NCI-H187 treated with DMSO at 0.1 percent for 48 hours (cell line): ENCODE results near the gene EVL.

Experiments used
- DNase-seq: peaks from one replicate; lab custom pipeline; 2025; lab: John Stamatoyannopoulos, UW

Gene EVL

DNA sequence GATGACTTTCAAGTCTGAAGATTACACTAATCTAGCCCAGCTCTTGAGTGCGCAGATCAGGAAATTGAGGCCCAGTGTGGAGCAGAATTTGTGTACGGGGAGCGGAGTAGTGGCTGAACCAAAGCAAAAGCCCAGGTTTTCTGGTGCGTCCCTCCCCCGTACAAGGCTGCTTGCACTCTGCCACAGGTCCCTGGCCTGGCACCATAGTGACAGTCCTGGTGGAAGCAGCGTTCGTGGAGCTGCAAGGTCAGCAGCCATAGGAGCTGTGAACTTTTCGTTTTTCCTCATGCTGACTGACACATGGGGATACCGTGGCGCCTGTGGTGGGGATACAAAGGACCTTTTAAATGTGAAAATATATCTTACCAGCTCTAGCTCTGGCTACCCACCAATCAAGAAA lies 1.7 kb downstream of the EVL start:
- DNase-seq = no peak

GRCh38 chr14:100067481-100067880 lies 2.3 kb downstream of the EVL start:
- no peak for DNase-seq

DNA sequence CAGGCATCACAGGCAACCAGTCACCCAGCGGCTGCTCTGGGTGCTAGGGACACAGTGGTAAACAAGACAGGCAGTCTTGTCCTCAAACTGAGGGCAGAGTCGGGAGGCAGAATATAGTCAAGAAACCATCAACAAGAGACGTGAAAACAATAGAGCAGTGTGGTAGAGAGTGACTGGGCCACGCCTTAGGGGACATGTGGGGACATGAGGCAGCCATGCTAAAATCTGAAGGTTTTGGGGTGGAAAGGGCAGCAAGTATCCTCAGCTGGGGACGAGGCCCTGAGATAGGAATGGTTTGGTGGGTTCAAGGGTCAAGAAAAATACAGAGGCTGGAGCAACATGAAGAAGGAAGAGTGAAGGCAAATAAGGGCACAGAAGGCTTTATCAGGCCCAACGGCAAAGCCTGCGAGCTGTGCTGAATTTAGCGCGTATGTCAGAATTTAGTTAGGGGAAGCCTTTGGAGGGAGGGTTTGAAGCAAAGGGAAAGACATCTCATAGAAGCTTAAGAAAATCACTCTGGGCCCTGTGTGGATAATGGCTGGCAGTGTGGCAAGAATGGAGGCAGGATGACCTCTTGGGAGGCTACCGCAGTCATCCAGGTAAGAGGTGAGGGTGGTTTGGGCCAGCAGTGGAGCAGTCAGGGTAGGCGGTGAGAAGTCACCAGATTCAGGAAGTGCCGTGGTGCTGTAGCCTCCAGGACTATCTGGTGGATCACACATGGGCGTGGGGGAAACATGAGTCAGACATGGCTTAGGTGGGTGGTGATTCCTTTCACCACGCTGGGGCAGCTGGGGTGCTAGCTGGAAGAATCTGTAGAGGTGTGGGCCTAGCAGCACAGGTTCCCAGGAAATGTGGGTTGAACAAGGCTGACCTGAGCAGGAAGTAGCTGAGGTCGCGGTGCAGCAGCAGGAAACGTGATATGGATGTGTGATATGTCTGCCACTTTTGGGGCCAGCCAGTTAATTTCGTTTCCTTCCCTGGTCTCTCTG lies 3.0 kb downstream of the EVL start:
- DNase-seq = no peak

DNA sequence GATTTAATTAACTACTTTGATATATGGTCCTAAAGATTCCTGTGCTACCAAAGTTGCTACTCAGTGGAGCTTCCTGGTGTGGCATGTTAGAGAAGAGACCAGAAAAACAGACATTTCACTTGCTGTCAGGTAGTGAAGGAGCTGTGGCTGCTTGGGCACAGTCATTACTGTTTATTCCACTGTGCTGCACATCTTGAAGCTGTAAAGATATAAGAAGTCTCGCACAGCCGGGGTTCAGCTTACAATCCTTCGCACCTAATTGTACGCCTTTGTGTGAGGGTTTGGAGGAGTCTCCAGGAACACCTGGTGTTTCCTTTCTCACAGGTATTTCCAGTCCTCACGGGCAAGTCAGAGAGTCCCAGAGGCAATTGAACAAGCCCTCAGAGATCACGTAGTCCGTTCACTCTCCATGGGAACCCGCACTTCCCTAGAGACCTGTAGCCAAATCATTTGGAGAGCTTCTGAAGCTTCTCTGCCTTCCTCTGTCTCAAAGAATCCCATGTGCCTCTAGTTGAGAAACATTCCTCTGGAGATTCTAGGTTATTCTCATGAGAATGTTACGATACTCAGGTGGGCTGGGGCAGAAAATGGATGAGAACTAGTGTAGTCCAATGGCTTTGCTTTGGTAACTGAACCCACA lies 4.1 kb downstream of the EVL start:
- no peak for DNase-seq

GRCh38 chr14:100070310-100070709 lies 5.1 kb downstream of the EVL start:
- DNase-seq = no peak

- no peak for DNase-seq
Measured at GRCh38 chr14:100071545-100071944, 6.3 kb downstream of the EVL start.

- DNase-seq = no peak
Measured at GRCh38 chr14:100072783-100073346, 7.6 kb downstream of the EVL start.

GRCh38 chr14:100073576-100074430 lies 8.6 kb downstream of the EVL start:
- DNase-seq = no peak

DNA sequence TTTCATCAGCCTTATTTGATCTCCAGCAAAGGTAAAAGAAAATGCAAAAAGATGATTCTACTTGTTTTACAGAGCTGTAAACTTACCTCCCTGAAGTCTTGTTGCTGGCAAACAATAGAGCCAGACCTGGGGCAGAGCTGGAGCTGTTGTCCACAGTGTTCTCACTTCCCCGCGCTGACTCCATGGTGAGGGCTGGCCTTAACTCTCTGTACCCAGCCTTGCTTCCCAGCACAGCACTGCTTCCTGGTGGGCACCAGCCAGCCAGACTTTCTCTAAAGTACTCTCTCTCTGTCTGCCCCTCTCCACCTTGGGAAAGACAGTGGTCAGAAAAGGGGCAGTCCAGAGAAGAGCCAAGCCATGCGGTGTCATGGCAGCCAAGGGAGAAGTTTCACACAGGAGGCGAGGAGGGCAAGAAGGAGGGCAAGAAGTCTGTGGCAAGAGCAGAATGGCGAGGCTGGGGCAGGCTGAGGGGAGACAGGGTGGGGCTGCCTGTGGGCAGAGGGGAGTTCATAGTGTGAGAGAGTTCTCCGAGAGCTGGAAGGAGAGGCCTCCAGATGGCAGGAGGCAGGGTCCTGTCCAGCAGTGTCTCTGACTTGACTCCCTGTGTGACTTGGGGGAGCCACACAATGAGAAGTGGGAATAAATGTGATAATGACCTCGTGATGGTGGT lies 9.3 kb downstream of the EVL start:
- no peak for DNase-seq

DNA sequence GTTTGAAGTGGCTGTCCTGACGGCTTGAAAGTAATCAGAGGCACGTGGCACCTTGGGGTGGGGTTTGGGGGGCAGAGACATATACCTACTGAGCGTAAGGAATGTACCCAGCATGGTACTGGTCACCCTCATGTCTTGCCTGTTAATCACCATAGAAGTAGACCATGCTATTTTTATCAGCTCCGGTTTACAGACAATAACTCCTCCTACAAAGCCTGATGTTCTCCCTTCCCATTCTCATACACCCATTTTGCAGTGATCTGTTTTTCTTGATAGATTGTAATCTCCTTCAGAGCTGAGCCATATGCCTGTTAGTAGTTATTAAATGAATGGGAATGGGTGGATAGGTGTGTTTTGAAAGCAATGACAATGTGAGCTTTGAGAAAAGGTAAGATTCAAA lies 10.5 kb downstream of the EVL start:
- no peak for DNase-seq

- DNase-seq = no peak
Measured at GRCh38 chr14:100076133-100076532, 10.9 kb downstream of the EVL start.

GRCh38 chr14:100076606-100077005 lies 11.4 kb downstream of the EVL start:
- no peak for DNase-seq

DNA sequence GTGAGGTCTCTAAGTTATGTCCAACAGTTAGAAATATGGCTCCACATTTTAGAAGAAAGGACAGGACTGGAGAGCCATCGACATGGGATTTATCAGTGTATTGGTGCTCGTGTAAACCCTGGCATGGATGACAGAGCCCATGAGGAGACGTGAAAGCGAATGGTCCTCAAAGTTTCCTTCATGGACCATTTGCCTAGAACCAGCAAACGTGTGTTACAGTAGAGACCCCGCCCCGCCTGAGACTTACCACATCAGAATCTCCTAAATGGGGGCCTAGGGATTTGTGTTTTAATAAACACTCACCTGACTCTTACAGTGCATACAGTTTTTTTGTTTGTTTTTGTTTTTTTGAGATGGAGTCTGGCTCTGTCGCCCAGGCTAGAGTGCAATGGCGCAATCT lies 12.2 kb downstream of the EVL start:
- no peak for DNase-seq

DNA sequence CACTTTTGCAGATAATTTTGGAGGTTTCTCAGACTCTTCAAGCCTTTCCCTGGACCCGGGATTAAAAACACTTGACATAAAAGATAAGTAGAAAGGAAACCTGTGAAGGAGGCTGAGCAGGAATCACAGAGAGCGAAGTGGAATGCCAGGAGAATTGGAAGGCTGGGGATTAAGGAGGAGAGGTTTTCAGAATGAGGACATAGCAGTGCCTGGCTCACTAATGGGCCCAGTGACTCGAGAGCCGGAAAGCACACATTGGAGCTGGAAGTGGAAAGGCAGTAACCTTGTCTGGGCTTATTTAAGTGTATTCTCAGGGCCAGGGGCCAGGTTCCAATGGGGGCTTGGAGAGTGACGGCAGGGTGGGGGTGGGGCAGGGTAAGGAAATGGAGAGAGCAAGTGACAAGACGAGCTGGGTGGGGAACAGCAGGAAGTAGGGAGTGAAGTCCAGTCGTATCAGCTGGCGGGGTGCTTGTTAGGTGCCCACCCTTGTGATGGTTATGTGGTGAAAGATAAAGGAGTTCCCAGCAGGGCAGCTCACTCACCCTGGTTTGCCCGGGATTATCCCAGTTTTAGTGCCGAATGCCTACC lies 13.1 kb downstream of the EVL start:
- DNase-seq = no peak

DNA sequence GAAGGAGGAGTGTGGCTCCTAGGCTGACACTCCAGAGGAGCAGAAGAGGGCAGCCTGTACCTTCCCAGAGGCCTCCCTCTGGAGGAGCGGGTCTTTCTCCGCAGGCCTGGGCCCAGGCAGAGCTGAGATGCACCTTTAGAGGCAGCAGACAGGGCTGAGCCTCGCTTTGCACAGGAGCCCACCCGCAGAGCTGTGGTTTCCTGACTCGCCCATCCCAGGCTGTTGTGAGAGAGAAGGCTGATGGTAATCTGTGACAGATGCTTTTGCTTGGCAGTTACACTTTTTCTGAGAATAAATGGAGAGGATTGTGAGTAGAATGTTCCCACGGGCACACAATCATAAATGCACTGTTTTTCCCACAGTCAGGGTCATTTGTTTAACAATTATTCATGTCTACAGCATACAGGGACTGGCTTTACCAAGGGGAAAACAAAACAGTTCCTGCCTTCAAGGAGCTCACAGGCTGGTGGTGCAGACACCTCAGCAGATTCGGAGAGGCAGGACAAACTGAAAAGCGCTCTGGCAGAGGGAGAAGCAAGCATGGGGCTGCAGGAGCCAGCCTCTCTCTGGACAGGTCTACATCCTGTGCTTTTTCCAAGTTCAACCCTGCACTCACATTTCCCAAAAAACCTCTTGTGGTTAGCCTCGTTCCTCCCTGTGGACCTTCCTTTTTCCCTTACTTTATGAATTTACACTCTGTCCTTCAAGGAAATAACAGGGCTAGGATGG lies 13.9 kb downstream of the EVL start:
- DNase-seq = no peak

GRCh38 chr14:100079726-100080005 lies 14.4 kb downstream of the EVL start:
- no peak for DNase-seq

GRCh38 chr14:100080206-100080605 lies 15.0 kb downstream of the EVL start:
- DNase-seq = no peak

GRCh38 chr14:100081997-100082625 lies 16.9 kb downstream of the EVL start:
- DNase-seq = no peak

- no peak for DNase-seq
Measured at GRCh38 chr14:100082723-100083122, 17.5 kb downstream of the EVL start.

DNA sequence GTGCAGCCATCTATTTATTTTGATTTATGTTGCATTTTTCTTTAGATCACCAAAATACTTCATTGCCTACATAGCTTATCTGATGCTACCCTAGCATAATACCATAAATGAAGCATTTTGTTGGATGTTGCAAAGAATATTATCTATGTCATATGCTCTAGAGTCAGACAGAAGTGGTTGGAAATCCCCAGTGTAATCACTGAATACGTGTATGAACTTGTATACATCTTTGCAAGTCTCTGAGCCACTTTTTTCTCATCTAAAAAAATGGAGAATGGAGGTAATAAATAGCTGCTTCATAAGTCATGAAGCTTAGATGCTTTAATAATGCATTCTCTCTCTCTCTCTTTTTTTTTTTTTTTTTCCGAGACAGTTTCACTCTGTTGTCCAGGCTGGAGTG lies 18.5 kb downstream of the EVL start:
- no peak for DNase-seq
